MM.1S (cell line): ENCODE measurements around the gene SEL1L3.

Experiments used
- CTCF ChIP-seq: fragments of 300-600 bp; sonication (generic); IDR thresholded peaks from 2 replicates; pipeline ENCODE4 v1.5.1; 2016; ENCODE audit warnings: antibody characterized with exemption, low read length, mixed read lengths
- EZH2 ChIP-seq: fragments of 300-600 bp; sonication (generic); optimal IDR thresholded peaks from 2 replicates; pipeline ENCODE3; 2017; ENCODE audit warnings: low read depth, mild to moderate bottlenecking, antibody characterized with exemption, low read length, mixed read lengths
- EZH2phosphoT487 ChIP-seq: fragments of 300-600 bp; sonication (generic); IDR thresholded peaks from 2 replicates; pipeline ENCODE4 v1.6.1; 2018; ENCODE audit warnings: antibody characterized with exemption, low read length

DNA sequence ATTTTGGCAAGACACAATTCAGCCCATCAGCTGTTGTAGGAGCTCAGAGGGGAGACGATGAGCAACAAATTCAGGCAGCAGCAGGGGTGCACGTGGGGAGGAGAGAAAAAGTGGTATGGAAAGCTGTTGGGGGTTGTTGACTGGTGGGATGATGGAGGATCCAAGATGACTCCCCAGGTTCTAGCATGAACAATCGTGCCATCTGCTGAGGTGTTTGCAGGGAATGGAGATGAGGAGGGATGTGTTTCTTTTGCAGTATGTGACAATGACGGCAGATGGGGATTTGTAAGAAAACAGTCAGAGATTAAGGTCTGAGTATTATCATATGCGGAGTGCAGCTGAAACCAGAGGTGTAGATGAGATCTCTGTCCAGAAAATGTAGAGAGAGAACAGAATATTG lies 63.3 kb downstream of the SEL1L3 start:
- TF ChIP-seq CTCF (no peak), EZH2 (no peak), EZH2phosphoT487 (no peak)
